ENCODE measurements around the gene PADI3. TPM values are rescaled to one million over a fixed set of nuclear protein-coding genes. Genes with fewer than 3 reads are reported as not detected.

PADI3 gene
- total and polyA plus RNA-seq, 2 of the 8 experiments (the other 6 are each of a cell fraction or from before 2014, with no cell fraction given), result 0.37 to 0.94 TPM

DNA sequence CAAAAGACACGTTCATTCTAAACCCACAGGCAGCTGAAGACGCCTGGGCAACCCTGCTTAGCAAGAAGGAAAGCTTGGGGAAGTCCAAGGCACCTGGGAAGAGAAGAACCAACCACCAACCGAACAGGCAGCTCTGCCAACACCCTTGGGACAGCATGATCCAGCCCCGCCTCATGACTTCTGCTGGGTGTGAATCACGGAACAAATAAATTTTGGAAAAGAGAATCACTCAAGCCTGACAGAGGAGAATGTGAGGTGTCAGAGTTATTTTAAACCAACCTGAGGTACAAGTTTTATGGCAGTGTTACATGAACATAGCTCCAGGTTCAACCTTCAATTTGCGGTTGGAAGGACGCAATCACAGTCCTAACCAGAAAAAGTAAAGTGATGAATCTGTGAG, 49.1 kb downstream of the PADI3 start (continued):
- TF ChIP-seq SP2 (IDR thresholded peaks at IDR 0.05; ENCODE audit: low read length), result no peak
- TF ChIP-seq, protein P1, sequence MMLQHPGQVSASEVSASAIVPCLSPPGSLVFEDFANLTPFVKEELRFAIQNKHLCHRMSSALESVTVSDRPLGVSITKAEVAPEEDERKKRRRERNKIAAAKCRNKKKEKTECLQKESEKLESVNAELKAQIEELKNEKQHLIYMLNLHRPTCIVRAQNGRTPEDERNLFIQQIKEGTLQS (IDR thresholded peaks at IDR 0.05; ENCODE audit: insufficient read depth, low read depth, low read length), result no peak
- TF ChIP-seq JUND (IDR thresholded peaks at IDR 0.05; ENCODE audit: low read length), result no peak
- no peak for TF ChIP-seq ZNF274 (IDR thresholded peaks at IDR 0.05; ENCODE audit: borderline replicate concordance, extremely low read depth, low read length)

Data from H1 (cell line).